Mammary epithelial cell (primary cell): Measurements from ENCODE around the gene CAMTA1.

Experiments
- EZH2 ChIP-seq: IDR thresholded peaks from 2 replicates; pipeline ENCODE4 v1.6.1; 2012; ENCODE audit warnings: low read length, inconsistent platforms, borderline replicate concordance
- TF ChIP-seq, protein P1 (sequence below), 2 donors: IDR thresholded peaks in 1 of 2; conservative IDR thresholded peaks in 1 of 2; 2 replicates each; pipeline ENCODE4 v1.5.1; 2011 to 2012; ENCODE audit warnings: inconsistent platforms in 2 of 2, low read length in 2 of 2, mild to moderate bottlenecking in 2 of 2, control low read depth in 1 of 2, low read depth in 1 of 2; ENCODE audit not compliant: insufficient read depth in 1 of 2; ENCODE audit errors: extremely low read depth in 1 of 2

DNA sequence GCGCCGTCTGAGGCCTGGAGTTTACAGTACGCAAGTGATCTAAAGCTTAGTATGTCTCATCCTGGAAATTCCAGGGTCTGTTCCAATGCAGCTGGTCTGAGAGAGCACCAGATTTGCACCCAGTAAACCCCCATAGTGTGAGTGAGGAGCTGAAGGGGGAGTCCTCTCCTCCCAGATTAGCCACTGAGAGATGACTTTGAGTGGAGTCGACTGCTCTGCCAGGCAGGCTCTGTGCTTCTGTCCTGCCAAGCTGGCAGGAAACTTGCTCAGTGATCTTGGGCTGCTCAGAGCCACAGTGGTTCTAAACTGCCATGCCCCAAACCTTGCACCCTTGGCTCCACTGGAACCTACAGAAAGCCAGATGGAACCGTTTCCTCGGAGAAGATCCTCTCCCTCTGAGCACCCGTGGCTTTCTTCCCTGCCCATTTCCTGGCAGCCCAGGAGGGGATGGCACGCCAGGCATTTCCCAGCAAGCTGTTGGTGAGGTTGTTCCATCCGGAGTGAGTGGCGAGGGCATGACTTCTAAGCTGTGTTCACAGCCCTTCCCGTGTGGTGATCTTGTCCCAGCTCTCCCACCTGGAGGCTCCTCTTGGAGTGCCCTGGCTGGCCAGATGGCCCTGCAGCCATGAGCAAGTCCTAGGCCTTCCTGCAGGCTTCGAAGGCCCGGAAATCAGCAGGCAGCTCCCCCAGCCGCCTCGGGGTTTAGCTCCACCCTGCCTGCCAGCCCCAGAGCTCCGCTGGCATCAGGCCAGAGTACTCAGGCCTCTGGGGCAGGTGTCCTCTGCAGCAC is 859.9 kb downstream of the CAMTA1 start:
- no peak for TF ChIP-seq EZH2
- TF ChIP-seq, protein P1, sequence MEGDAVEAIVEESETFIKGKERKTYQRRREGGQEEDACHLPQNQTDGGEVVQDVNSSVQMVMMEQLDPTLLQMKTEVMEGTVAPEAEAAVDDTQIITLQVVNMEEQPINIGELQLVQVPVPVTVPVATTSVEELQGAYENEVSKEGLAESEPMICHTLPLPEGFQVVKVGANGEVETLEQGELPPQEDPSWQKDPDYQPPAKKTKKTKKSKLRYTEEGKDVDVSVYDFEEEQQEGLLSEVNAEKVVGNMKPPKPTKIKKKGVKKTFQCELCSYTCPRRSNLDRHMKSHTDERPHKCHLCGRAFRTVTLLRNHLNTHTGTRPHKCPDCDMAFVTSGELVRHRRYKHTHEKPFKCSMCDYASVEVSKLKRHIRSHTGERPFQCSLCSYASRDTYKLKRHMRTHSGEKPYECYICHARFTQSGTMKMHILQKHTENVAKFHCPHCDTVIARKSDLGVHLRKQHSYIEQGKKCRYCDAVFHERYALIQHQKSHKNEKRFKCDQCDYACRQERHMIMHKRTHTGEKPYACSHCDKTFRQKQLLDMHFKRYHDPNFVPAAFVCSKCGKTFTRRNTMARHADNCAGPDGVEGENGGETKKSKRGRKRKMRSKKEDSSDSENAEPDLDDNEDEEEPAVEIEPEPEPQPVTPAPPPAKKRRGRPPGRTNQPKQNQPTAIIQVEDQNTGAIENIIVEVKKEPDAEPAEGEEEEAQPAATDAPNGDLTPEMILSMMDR (conservative IDR thresholded peaks at IDR 0.05 in 1 of 2, IDR thresholded peaks at IDR 0.05 in 1 of 2; ENCODE audit: extremely low read depth in 1 of 2, insufficient read depth in 1 of 2, low read depth in 1 of 2, low read length in 2 of 2), result no peak
